Spleen (tissue), 7 donors: ENCODE data around the gene NPM3.

Source experiments
- POLR2A ChIP-seq, 3 donors: fragments of 450-650 bp; IDR thresholded peaks; one replicate each; pipeline ENCODE4 v1.5.1; 2017; ENCODE audit warnings: antibody characterized with exemption in 3 of 3, mild to moderate bottlenecking in 1 of 3
- POLR2AphosphoS5 ChIP-seq, 3 donors: sonication (generic); formaldehyde crosslinking; IDR thresholded peaks; one replicate each; pipeline ENCODE4 v1.5.1; 2017; ENCODE audit warnings: antibody characterized with exemption in 3 of 3
- TF ChIP-seq, protein P1 (sequence below), 11 experiments: fragments of 200-600 bp in 7 of 11; fragments of 450-650 bp in 4 of 11; sonication (generic) in 4 of 11; IDR thresholded peaks in 8 of 11; conservative IDR thresholded peaks in 3 of 11; 1 replicate in 7 of 11; 2 replicates in 4 of 11; pipeline versions ENCODE4 v1.4.0 to v1.8.0; 2016 to 2021; ENCODE audit warnings: antibody characterized with exemption in 11 of 11, inconsistent platforms in 4 of 11, mild to moderate bottlenecking in 1 of 11
- donor health status: DM: no; HTN: no; CAD: no; lungs with moderate emphysema.
- donor health status: DM: no; HTN: no; CAD: no.
- donor health status: DM: no; HTN: no; CAD: no.

DNA sequence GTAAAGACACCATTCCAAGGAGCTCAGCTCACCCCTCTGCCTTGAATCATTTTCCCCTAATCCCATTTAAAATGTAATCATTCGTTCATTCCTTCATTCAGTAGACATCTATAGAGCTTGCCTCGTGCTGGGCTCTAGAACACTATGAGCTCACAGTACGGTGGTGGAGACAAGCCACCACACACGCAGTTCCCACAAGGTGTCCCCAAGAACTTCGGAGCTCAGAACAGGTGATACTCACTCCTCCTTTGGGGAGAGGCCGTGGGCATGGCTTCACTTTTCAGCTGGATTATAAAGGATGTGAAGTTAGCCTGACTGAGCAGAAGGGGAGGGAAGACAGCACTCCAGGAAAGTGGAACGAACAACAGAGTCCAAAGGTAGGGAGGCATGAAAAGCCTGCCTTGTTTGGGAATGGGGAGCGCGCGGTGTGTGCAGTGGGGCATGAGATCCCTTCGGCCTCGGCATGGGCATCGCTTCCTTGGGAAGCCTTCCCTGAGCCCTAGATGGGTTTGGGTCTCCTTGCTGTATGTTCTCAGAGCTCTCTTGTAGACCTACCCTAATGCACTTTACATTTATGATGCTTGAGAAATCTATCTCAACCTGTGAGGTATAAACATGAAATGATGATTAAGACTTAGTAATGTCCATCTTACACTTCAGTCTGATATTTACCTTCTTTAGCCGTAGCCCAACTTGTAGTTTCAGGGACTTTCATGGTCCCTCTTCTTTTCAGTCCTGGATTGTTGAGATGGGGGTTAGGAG lies 35.8 kb upstream of the NPM3 start:
- TF ChIP-seq, protein P1, sequence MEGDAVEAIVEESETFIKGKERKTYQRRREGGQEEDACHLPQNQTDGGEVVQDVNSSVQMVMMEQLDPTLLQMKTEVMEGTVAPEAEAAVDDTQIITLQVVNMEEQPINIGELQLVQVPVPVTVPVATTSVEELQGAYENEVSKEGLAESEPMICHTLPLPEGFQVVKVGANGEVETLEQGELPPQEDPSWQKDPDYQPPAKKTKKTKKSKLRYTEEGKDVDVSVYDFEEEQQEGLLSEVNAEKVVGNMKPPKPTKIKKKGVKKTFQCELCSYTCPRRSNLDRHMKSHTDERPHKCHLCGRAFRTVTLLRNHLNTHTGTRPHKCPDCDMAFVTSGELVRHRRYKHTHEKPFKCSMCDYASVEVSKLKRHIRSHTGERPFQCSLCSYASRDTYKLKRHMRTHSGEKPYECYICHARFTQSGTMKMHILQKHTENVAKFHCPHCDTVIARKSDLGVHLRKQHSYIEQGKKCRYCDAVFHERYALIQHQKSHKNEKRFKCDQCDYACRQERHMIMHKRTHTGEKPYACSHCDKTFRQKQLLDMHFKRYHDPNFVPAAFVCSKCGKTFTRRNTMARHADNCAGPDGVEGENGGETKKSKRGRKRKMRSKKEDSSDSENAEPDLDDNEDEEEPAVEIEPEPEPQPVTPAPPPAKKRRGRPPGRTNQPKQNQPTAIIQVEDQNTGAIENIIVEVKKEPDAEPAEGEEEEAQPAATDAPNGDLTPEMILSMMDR (IDR thresholded peaks at IDR 0.05 in 8 of 11, conservative IDR thresholded peaks at IDR 0.05 in 3 of 11): no peak
- TF ChIP-seq POLR2A (IDR thresholded peaks at IDR 0.05): no peak
- no peak for TF ChIP-seq POLR2AphosphoS5 (IDR thresholded peaks at IDR 0.05)
